GM18873 (cell line): ENCODE measurements around the gene ZNF473.
"Not testable (repeated sequence)": the region's sequence is repeated elsewhere in the genome, so short reads cannot be mapped to it uniquely, and the experiment has no call there.

Source experiments
- ATAC-seq: cut with Tn5 transposase; IDR thresholded peaks from one replicate; pipeline ENCODE4 v1.9.1; 2021; ENCODE audit warnings: mild to moderate bottlenecking, moderate library complexity, moderate number of reproducible peaks; ENCODE audit not compliant: unreplicated experiment, low FRiP score

Gene ZNF473

DNA sequence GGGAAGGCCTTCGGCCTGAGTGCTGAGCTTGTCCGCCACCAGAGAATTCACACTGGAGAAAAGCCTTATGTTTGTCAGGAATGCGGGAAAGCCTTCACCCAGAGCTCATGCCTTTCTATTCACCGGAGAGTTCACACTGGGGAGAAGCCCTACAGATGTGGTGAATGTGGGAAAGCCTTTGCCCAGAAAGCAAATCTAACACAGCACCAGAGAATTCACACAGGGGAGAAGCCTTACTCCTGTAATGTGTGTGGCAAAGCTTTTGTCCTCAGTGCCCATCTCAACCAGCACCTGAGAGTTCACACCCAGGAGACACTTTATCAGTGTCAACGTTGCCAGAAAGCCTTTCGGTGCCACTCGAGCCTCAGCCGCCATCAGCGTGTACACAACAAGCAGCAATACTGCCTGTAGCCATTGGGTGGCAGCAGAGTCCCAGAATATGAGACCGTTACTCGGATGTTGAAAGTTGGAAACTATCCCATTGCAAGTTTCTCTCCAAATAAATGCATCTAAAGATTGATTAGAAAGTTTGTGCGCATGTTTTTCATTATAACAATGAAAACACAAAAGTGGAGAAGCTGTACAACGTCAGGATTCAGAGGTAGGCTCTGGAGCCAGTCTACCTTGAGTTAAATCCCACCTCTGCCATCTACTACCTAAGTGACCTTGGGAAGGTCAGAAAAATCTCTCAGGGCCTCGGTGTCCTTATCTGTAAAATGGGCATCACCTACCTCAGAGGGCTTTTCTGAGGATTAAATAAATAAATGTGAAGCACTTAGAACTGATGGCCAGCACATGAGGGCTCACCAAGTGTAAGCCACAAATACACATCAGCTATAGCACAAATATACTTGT lies 21.1 kb downstream of the ZNF473 start:
- no peak for ATAC-seq

DNA sequence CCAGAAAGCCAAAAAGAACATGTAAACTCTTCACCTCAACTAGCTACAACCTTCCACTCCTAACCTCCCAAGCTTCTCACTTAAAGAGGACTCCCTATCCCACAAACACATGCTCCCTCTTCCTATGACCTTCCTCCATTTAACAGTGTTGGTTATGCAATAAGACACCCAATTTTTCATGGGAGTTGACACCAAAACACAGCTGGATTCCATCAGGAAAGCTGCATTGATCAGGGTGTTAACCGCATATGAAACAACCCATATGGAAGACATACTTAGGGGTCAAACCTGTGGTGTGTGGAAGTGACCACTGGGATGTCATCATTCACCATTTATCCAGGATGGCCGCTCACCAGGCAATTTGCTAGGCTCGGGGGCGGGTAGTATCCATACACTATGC lies 21.9 kb downstream of the ZNF473 start:
- ATAC-seq = no peak

DNA sequence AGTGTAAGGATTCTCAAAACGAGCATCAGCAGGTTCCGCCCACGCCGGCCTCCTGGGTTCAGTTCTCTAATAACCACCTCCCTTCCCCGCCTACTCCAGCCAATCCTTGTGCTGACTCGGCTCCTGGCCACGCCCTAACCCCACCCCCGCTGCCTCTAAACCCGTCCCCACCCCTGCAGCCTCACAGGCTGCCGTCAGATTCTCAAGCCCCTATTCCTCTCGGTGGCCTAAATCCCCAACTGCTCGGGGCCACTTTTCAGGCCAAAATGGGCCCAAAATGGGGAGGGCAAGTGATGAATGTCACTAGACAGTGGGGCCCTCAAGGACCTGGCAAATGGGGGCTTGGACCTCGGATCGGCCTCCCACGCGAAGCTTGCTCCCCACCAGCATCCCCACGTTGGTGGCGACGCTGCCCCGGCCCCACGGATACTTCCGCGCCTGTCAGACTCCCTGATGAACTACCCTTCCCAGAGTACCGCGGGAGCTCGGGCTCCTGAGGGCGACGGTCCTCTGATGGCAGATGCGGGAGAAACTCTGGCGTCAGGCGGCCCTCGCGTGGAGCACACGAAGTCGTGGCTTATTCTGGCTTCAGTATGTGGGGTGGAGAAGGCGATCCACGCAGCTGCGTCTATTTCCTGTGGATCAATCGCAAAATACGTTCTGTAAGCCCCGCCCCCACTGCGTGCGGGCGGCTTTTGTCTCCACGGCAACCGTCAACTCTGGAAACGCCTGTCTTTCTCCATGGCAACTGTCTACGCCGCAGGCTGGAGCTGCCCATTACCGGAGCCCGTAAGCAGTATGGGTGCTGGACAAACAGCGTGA lies 24.8 kb downstream of the ZNF473 start:
- no peak for ATAC-seq

DNA sequence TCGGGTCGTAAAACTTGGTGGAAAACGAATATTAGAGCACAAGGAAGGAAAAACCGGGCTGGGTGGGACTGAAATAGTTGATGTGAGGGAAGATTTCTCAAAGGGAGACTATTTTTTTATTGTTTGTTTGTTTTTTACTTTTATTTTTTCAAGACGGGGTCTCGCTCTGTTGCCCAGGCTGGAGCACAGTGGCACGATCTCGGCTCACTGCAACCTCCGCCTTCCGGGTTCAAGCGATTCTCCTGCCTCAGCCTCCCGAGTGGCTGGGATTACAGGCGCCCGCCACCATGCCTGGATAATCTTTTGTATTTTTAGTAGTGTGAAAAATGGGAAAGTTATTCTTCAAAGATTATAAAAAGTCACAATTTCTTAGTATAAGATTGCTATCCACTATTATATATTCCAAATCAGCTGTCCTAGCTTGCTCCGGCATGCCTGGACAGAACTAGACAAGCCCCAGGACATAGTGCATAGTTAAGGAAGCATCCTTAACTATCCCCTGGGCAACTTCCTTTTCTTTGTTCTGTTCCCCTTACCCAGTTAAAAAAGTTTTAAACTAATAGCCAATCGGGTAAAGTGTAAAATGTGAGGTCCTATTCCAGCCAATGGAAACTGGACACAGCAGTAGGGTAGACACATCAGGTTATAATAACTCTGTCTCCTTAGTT lies 25.6 kb downstream of the ZNF473 start:
- not testable (repeated sequence) for ATAC-seq

DNA sequence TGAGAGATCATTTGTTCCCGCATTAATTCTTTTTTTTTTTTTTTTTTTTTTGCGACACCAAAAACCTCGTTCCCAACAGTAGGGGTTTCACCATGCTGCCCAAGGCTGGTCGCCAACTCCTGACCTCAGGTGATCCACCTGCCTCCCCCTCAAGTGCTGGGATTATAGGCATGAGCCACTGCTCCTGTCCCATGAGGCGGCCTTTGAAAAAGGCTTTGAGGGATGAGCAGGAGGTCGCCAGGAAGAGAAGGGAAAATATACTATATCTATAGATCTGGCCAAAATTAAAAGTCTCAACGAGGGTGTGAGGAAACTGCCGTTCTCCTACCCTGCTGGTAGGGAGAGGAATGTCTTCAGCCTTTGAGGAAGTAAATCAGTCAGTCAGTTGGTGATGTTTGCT lies 26.2 kb downstream of the ZNF473 start:
- ATAC-seq = no peak

DNA sequence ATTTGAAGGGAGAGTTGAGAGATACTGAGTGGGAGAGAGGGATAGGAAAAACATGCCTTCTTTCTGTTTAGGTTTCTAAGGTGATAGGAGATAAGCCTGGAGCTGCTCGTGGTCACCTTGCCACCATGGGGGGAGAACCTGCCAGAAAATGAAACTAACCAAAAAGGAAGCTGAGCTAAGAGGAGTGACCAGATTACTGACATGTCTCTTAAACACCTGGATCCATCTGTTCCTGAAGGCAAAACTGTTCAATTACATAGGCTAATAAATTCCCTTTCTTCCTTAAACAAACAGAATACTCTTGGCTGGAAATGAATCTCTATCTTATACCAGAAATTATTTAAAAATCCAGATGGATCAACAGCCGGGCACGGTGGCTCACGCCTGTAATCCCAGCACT lies 27.3 kb downstream of the ZNF473 start:
- no peak for ATAC-seq

DNA sequence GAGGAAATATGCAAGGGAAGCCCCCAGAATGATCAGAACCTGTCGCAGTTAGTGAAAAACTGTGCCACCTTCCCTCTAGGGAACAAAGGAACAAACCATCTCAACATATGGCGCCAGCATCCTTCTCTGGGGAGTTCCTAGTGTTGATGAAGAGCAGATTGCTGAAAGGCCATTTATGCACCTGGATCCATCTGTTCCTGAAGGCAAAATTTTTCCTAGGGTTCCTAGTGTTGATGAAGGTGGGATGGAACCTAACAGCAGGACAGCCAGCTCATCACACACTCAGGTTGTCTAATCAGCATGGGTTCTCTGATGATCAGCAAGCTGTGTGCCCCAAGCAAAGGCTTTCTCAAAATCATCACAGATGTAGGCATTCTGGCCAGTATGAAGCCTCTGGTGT lies 32.6 kb downstream of the ZNF473 start:
- no peak for ATAC-seq

DNA sequence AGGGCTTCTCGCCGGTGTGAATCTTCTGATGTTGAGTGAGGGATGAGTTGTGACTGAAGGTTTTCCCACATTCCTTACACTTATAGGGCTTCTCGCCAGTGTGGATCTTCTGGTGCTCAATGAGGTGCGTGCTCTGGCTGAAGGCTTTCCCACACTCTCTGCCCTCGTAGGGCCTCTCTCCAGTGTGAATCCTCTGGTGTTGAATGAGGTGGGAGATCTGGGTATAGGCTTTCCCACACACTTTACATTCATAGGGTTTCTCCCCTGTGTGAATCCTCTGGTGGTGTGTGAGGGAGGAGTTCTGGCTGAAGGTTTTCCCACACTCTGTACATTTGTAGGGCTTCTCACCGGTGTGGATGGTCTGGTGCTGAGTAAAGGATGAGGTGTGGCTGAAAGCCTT lies 33.2 kb downstream of the ZNF473 start:
- ATAC-seq = no peak

- no peak for ATAC-seq
Observed at GRCh38 chr19:50060107-50060506, 34.3 kb downstream of the ZNF473 start.

GRCh38 chr19:50061650-50062049 lies 35.8 kb downstream of the ZNF473 start:
- ATAC-seq = no peak

- ATAC-seq = no peak
Observed at GRCh38 chr19:50065938-50066337, 40.1 kb downstream of the ZNF473 start.

DNA sequence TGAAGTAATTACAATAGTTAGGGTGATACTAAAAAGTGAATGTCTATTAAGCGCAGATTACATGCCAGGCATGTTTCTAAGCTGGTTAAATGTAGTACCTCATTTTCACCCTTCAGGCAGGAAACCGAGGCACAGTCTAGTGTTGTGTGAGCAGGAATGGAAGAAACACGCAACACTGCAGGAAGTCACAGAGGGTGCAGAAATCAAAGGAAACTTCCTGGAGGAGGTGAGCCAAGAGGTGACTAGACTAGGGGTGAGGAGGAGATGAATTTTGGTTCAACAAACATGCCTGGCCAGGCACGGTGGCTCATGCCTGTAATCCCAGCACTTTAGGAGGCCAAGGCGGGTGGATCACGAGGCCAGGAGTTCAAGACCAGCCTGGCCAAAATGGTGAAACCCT lies 41.8 kb downstream of the ZNF473 start:
- no peak for ATAC-seq

DNA sequence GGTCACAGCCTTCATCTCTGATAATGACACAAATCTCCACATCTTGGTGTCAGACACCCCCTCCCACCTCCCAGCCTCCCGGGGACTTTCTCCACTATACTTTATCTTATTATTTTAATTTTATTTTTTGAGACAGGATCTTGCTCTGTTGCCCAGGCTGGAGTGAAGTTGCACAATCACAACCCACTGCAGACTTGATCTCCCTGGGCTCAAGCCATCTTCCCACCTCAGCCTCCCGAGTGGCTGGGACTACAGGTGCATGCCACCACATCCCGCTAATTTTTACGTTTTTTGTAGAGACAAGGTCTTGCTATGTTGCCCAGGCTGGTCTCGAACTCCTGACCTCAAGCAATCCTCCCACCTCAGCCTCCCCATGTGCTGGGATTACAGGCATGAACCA lies 42.6 kb downstream of the ZNF473 start:
- ATAC-seq = not testable (repeated sequence)

DNA sequence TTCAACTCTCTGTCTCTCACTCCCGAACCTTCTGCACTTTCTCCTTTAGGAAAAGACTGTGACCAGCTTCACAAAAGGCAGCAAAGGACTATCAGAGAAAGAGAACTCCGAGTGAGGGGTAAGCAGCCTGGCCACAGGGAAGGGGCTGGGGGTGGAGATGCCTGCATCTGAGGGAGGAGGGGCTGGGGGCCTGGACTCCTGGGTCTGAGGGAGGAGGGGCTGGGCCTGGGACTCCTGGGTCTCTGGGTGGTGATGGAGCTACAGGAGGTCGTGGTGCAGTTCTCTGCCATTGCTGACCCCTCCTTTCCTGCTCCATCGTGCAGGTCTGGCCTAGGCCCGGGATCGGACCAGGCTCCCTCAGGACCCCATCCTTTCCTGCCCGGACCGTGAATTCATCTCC lies 49.3 kb downstream of the ZNF473 start:
- not testable (repeated sequence) for ATAC-seq

- ATAC-seq = not testable (repeated sequence)
Observed at GRCh38 chr19:50075644-50076372, 50.0 kb downstream of the ZNF473 start.

DNA sequence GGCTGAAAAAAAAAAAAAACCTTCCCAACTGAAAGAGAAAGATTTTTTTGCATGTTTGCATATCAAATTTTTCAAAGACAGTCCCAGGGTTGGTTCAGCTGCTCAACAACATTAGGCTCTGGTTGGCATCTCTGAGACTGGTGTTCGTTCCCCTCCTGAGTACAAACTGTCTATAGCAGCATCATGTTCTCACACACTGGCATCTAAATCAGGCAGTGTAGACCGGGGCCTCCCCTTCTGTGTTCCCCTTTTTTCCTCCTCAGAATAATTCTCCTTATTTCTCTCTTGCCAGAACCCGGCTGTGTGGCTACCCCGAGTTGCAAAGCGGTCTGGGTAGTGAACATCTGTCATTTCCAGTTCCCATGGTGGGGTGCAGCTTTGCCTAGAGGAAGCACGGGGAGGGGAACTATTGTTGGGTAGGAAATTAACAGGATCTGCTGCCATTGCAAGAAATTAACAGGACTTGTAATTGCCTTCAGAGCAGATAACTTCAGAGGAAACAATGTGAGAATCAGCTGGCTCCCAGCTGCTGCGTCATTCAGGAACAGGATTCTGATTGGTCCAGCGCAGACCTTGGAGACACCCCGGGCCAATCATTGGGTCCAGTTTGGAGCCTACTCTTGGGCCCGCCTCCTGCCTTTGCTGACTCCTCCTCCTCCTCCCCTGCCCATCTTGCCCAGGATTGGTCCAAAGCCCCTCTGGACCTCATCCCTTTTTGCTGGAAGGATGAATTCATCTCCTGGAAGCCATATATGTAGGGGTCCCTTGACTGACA lies 51.0 kb downstream of the ZNF473 start:
- ATAC-seq = not testable (repeated sequence)

DNA sequence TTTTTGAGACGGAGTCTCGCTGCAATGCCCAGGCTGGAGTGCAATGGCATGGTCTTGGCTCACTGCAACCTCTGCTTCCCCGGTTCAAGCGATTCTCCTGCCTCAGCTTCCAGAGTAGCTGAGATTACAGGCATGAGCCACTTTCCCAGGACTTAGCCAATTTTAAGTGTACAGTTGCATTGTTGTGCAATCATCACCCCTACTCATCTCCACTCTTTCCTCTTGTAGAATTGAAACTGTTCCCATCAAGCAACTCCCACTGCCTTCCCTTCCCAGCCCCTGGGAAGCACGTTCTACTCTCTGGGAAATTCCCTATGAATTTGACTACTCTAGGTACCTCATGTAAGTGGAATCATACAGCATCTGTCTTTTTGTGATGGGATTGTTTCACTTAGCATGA lies 53.2 kb downstream of the ZNF473 start:
- not testable (repeated sequence) for ATAC-seq

- ATAC-seq = not testable (repeated sequence)
Observed at GRCh38 chr19:50084440-50084839, 58.6 kb downstream of the ZNF473 start.

- not testable (repeated sequence) for ATAC-seq
Observed at GRCh38 chr19:50087153-50087552, 61.3 kb downstream of the ZNF473 start.

DNA sequence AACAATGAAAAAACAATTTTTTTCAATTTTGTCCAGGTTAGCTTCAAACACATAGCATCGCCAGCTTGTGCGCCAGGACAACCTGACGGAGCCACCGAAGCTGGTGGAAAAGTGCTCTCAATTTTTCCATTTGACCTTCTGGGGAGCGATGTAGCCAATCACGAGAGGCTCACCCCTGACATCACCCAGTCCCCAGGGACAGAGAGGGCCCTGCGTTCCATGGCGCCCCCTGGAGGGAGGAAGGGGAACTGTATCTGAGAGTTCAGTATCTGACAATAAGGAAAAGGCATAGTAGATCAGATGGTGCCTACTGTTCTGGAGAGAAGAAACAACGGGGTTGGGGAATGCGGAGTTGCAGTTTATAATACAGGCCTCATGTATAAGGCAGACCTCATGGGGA lies 64.9 kb downstream of the ZNF473 start:
- ATAC-seq = not testable (repeated sequence)
